Trophoblast cell (in vitro differentiated cells and primary cell): ENCODE measurements around the gene ZNF618.

Experiments used
- DNase-seq, 2 donors: peaks; one replicate each; pipeline ENCODE4 v3.0.0-alpha.2; 2016
- H2AFZ ChIP-seq: 2 replicates; pipeline ENCODE4 v1.6.1; 2013; ENCODE audit warnings: low read length, moderate library complexity, mild to moderate bottlenecking; ENCODE audit not compliant: insufficient read depth, poor library complexity
- H2AK5ac ChIP-seq: 2 replicates; pipeline ENCODE4 v1.6.1; 2013; ENCODE audit warnings: mild to moderate bottlenecking, low read length
- H2BK120ac ChIP-seq: 2 replicates; pipeline ENCODE4 v1.6.1; 2013; ENCODE audit warnings: low read length, mild to moderate bottlenecking, moderate library complexity; ENCODE audit not compliant: insufficient read depth, poor library complexity
- H2BK12ac ChIP-seq: 2 replicates; pipeline ENCODE4 v1.6.1; 2013; ENCODE audit warnings: mild to moderate bottlenecking, low read length, moderate library complexity
- H2BK5ac ChIP-seq: 2 replicates; pipeline ENCODE4 v1.6.1; 2013; ENCODE audit warnings: low read length, low read depth, moderate library complexity, mild to moderate bottlenecking; ENCODE audit not compliant: poor library complexity
- H3K14ac ChIP-seq: 2 replicates; pipeline ENCODE4 v1.6.1; 2013; ENCODE audit warnings: mild to moderate bottlenecking, low read length
- H3K18ac ChIP-seq: 2 replicates; pipeline ENCODE4 v1.6.1; 2013; ENCODE audit warnings: mild to moderate bottlenecking, low read length
- H3K23ac ChIP-seq: 2 replicates; pipeline ENCODE4 v1.6.1; 2013; ENCODE audit warnings: low read length
- H3K27ac ChIP-seq: 2 replicates; pipeline ENCODE4 v1.5.1; 2013; ENCODE audit warnings: low read depth, mild to moderate bottlenecking, inconsistent platforms, low read length, moderate library complexity
- H3K27me3 ChIP-seq: 2 replicates; pipeline ENCODE4 v1.6.1; 2013; ENCODE audit warnings: inconsistent platforms, mild to moderate bottlenecking, low read length, moderate library complexity; ENCODE audit not compliant: insufficient read depth
- H3K36me3 ChIP-seq, 2 experiments: 1 replicate in 1 of 2; 2 replicates in 1 of 2; pipeline ENCODE4 v1.6.1; 2013; ENCODE audit warnings: low read length in 2 of 2, mild to moderate bottlenecking in 2 of 2, moderate library complexity in 1 of 2; ENCODE audit not compliant: insufficient read depth in 2 of 2, control insufficient read depth in 1 of 2
- H3K4ac ChIP-seq: 2 replicates; pipeline ENCODE4 v1.6.1; 2013; ENCODE audit warnings: low read depth, mild to moderate bottlenecking, low read length, moderate library complexity
- H3K4me1 ChIP-seq, 2 experiments: 1 replicate in 1 of 2; 2 replicates in 1 of 2; pipeline ENCODE4 v1.6.1; 2013; ENCODE audit warnings: low read length in 2 of 2, mild to moderate bottlenecking in 2 of 2, moderate library complexity in 1 of 2; ENCODE audit not compliant: insufficient read depth in 2 of 2, control insufficient read depth in 1 of 2
- H3K4me2 ChIP-seq: 2 replicates; pipeline ENCODE4 v1.6.1; 2013; ENCODE audit warnings: inconsistent platforms, mild to moderate bottlenecking, low read length, moderate library complexity
- H3K4me3 ChIP-seq: 2 replicates; pipeline ENCODE4 v1.5.1; 2013; ENCODE audit warnings: mild to moderate bottlenecking, low read depth, low read length, inconsistent platforms
- H3K79me1 ChIP-seq: one replicate; pipeline ENCODE4 v1.6.1; 2013; ENCODE audit warnings: low read length
- H3K79me2 ChIP-seq: 2 replicates; pipeline ENCODE4 v1.6.1; 2013; ENCODE audit warnings: low read length, mild to moderate bottlenecking; ENCODE audit not compliant: control insufficient read depth, insufficient read depth, poor library complexity
- H3K9ac ChIP-seq: 2 replicates; pipeline ENCODE4 v1.6.1; 2013; ENCODE audit warnings: mild to moderate bottlenecking, low read length
- H3K9me3 ChIP-seq: 2 replicates; pipeline ENCODE4 v1.6.1; 2013; ENCODE audit warnings: low read depth, mild to moderate bottlenecking, control low read depth, inconsistent platforms, low read length; ENCODE audit not compliant: insufficient read depth
- H4K12ac ChIP-seq: 2 replicates; pipeline ENCODE4 v1.6.1; 2013; ENCODE audit warnings: low read depth, mild to moderate bottlenecking, low read length, moderate library complexity
- H4K8ac ChIP-seq: 2 replicates; pipeline ENCODE4 v1.6.1; 2013; ENCODE audit warnings: low read depth, mild to moderate bottlenecking, low read length, moderate library complexity
- H4K91ac ChIP-seq: one replicate; pipeline ENCODE4 v1.6.1; 2013; ENCODE audit warnings: low read depth, mild to moderate bottlenecking, low read length, moderate library complexity
- WGBS: extraction: QIAGEN DNeasy Blood & Tissue Kit; methylation state at CpG from one replicate; pipeline ENCODE4 v1.1.7; 2013; ENCODE audit warnings: missing lambda C conversion rate; ENCODE audit not compliant: insufficient read length, insufficient coverage; ENCODE audit errors: extremely low coverage; 5-methylcytosine and 5-hydroxymethylcytosine counted together

Gene ZNF618

DNA sequence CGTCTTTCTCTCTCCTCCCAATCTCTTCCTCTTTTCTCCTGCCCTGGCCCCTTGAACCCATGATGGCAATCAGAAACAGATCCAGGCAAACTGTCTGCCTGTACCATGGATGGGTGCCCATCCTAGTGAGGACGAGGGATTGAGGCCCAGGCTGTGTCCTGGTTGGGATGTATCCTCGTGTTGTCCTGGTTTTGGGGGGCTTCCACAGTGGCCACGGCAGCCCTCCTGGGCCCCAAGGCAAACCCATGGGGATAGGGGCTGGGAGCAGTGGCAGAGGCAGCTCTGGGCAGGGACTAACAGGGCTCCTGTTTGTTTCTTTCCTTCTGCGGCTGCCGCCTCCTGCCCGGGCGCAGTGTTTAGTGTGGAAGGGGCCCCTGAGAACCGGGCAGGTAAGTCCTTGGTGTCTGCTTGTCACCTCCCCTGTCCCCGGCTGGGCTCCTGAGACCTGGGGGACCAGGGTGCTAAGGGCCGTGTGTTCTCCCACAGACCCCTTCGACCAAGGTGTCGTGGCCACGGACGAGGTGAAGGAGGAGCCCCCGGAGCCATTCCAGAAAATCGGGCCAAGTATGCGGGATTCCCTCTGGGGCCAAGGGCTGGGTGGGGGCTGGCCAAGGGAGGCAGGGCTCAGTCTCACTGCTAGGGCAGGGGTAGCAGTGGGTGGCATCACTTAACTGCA, 132.0 kb downstream of the ZNF618 start:
- Histone ChIP-seq H3K4me1 (no peaks in the 10 kb centered on the region), H3K79me1 (no peaks in the 10 kb centered on the region), H2BK120ac (no peak overlapping the region), H2BK12ac (no peak overlapping the region), H3K4me3 (no peak overlapping the region), H3K27me3 (no peaks in the 10 kb centered on the region), H2AFZ (no peak overlapping the region), H2BK5ac (no peak overlapping the region), H3K36me3 (peaks cover 7 to 9% of the 10 kb centered on the region in 2 experiments), H3K14ac (no peak overlapping the region), H4K91ac (no peak overlapping the region), H3K23ac (peak overlapping the region; percentile 34), H2AK5ac (no peak overlapping the region), H3K27ac (no peak overlapping the region), H3K9ac (no peak overlapping the region), H4K12ac (no peak overlapping the region), H3K4ac (no peak overlapping the region), H3K79me2 (no peaks in the 10 kb centered on the region), H3K18ac (no peak overlapping the region), H4K8ac (no peak overlapping the region), H3K9me3 (peaks cover 10% of the 10 kb centered on the region), H3K4me2 (no peak overlapping the region)
- WGBS, result no CpG with 5 or more reads among the region's 18 CpGs
- DNase-seq, result no peak

DNA sequence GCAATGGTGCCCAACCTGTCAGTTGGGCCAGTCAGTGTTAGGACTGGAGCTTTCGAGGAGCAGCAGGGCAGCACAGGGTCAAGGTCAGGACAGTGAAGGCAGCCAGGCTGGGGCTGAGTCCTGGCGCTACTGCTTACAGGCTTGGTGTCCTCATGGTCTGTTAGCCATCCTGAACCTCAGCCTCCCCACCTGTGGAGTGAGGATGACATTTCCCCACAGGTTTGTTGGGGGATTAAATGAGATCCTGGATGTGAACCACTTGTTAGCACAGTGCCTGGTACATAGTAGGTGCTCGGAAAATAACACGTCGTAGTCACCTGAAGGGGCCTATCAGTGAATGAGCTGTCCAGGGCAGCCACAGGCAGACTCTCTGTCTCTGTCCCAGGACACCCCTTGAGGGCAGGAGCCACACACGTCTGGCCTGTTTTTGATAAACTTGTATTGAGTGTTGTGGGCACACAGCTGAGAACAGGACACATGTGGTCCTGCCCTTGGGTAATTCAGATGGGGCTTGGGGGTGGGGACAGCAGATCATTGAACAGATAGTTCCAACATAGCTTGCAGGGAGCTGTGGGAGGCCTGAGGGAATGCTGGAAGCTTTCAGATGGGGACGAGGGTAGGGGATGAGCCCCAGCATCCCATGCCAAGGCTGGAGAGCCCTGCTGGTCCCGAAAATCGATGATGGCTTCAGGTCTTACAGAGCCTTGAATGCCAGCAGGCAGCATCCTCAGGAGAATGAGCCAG, 132.7 kb downstream of the ZNF618 start:
- Histone ChIP-seq H3K4me2 (no peak overlapping the region), H4K8ac (no peak overlapping the region), H4K91ac (no peak overlapping the region), H2AK5ac (no peak overlapping the region), H3K23ac (peak overlapping the region; percentile 34), H3K79me2 (no peaks in the 10 kb centered on the region), H3K27ac (no peak overlapping the region), H2BK12ac (no peak overlapping the region), H3K79me1 (no peaks in the 10 kb centered on the region), H3K9ac (no peak overlapping the region), H3K4me3 (no peak overlapping the region), H2BK5ac (no peak overlapping the region), H3K4ac (no peak overlapping the region), H3K14ac (no peak overlapping the region), H3K36me3 (peaks cover 7 to 9% of the 10 kb centered on the region in 2 experiments), H3K9me3 (peaks cover 10% of the 10 kb centered on the region), H3K27me3 (no peaks in the 10 kb centered on the region), H3K4me1 (no peaks in the 10 kb centered on the region), H3K18ac (no peak overlapping the region), H2BK120ac (no peak overlapping the region), H4K12ac (no peak overlapping the region), H2AFZ (no peak overlapping the region)
- no peak for DNase-seq
- WGBS, result no CpG with 5 or more reads among the region's 9 CpGs

DNA sequence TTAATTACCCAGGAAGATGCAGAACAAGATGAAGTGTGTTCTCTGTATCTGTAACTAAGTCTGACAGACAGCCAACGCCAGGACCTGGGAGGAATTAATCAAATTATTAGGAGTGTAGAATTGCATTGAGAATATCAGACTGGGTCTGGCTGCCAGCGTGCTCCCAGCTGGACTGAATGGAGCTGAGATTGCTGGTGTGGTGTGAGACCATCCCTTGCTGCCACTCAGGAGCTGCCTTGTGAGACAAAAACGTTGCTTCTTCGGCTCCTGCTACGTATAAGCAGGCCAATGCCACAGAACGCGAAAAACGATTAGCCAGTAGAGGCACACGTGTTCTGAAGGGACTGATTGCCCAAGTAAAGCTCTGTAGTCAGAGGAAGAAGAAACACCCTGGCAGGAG, 135.2 kb downstream of the ZNF618 start:
- H4K8ac ChIP-seq, result no peak overlapping the region
- H3K4me3 ChIP-seq, result no peak overlapping the region
- no peaks in the 10 kb centered on the region for H3K27me3 ChIP-seq
- no peak overlapping the region for H4K12ac ChIP-seq
- H3K4ac ChIP-seq, result no peak overlapping the region
- peaks cover 3 to 5% of the 10 kb centered on the region in 2 experiments for H3K36me3 ChIP-seq
- H3K79me2 ChIP-seq, result no peaks in the 10 kb centered on the region
- no peak overlapping the region for H3K18ac ChIP-seq
- H3K4me2 ChIP-seq, result no peak overlapping the region
- H2BK5ac ChIP-seq, result no peak overlapping the region
- no peak overlapping the region for H2AFZ ChIP-seq
- H3K23ac ChIP-seq, result no peak overlapping the region
- H2BK120ac ChIP-seq, result no peak overlapping the region
- no peak overlapping the region for H3K14ac ChIP-seq
- no peak overlapping the region for H2BK12ac ChIP-seq
- no peak for DNase-seq
- no CpG with 5 or more reads among the region's 9 CpGs for WGBS
- no peak overlapping the region for H4K91ac ChIP-seq
- H3K27ac ChIP-seq, result no peak overlapping the region
- H3K4me1 ChIP-seq, result no peaks in the 10 kb centered on the region
- H2AK5ac ChIP-seq, result no peak overlapping the region
- H3K9ac ChIP-seq, result no peak overlapping the region
- H3K79me1 ChIP-seq, result no peaks in the 10 kb centered on the region
- H3K9me3 ChIP-seq, result peaks cover 2% of the 10 kb centered on the region

DNA sequence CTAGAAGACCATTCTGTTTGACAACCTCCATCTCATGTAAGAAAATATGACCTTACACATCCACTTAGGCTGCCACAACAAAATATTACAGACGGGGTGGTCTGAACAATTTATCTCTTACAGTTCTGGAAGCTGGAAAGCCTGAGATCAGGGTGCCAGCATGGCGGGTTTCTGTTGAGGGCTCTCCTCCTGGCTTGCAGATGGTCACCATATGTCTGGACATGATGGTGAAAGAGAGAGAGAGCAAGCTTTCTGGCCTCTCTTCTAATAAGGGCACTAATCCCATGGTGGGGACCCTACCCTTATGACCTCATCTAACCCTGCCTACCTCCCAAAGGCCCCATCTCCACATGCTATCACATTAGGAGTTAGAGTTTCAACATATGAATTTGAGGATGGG, 136.0 kb downstream of the ZNF618 start:
- Histone ChIP-seq H2AFZ (no peak overlapping the region), H3K23ac (no peak overlapping the region), H3K79me1 (no peaks in the 10 kb centered on the region), H2BK120ac (no peak overlapping the region), H3K79me2 (no peaks in the 10 kb centered on the region), H3K4me2 (no peak overlapping the region), H3K27me3 (no peaks in the 10 kb centered on the region), H3K27ac (no peak overlapping the region), H3K18ac (no peak overlapping the region), H2BK5ac (no peak overlapping the region), H4K91ac (no peak overlapping the region), H3K4me1 (no peaks in the 10 kb centered on the region), H3K9ac (no peak overlapping the region), H3K14ac (no peak overlapping the region), H4K12ac (no peak overlapping the region), H3K4me3 (no peak overlapping the region), H2AK5ac (no peak overlapping the region), H3K36me3 (peaks cover under 1 to 11% of the 10 kb centered on the region in 2 experiments), H3K9me3 (peaks cover 2% of the 10 kb centered on the region), H4K8ac (no peak overlapping the region), H3K4ac (no peak overlapping the region), H2BK12ac (no peak overlapping the region)
- peak; percentile 79 to 83 for DNase-seq
- no CpG with 5 or more reads among the region's 2 CpGs for whole genome bisulfite sequencing
